Activated B cell treated with CpG ODN at 0.5 μM for 24 hours (primary cell): ENCODE results near the gene NRSN1. TPM values are rescaled to one million over a fixed set of nuclear protein-coding genes. Genes with fewer than 3 reads are reported as not detected.

Source experiments
- ATAC-seq: fragments of 200-7000 bp; cut with Tn5 transposase; one replicate; pipeline ENCODE4 v1.10.0; 2021; ENCODE audit warnings: low read depth, mild to moderate bottlenecking, moderate library complexity
- CTCF ChIA-PET: fragments of 350-600 bp; sonication (Branson Sonifier 250); formaldehyde crosslinking; loops from one replicate; lab custom pipeline; 2021; ENCODE audit warnings: antibody characterized with exemption; lab: Charles Lee
- POLR2A ChIA-PET: fragments of 350-600 bp; sonication (Branson Sonifier 250); formaldehyde crosslinking; loops from one replicate; lab custom pipeline; 2021; ENCODE audit warnings: antibody characterized with exemption; lab: Charles Lee
- DNase-seq: peaks from one replicate; pipeline ENCODE4 v3.0.0; 2022
- H3K27ac Mint-ChIP-seq: one replicate; pipeline ENCODE4 v1.8.0; 2020; ENCODE audit warnings: mixed read lengths
- H3K27me3 Mint-ChIP-seq: one replicate; pipeline ENCODE4 v1.8.0; 2021; ENCODE audit warnings: mixed read lengths
- H3K36me3 Mint-ChIP-seq: one replicate; pipeline ENCODE4 v1.8.0; 2021; ENCODE audit warnings: low read depth, mixed read lengths
- H3K4me1 Mint-ChIP-seq: one replicate; pipeline ENCODE4 v1.8.0; 2021; ENCODE audit warnings: mixed read lengths
- H3K4me3 Mint-ChIP-seq: one replicate; pipeline ENCODE4 v1.8.0; 2020; ENCODE audit warnings: mild to moderate bottlenecking, mixed read lengths
- H3K9me3 Mint-ChIP-seq: one replicate; pipeline ENCODE4 v1.8.0; 2020; ENCODE audit warnings: mixed read lengths
- CTCF ChIP-seq: fragments of 200-600 bp; IDR thresholded peaks from one replicate; pipeline ENCODE4 v1.8.0; 2022; ENCODE audit warnings: antibody characterized with exemption, mild to moderate bottlenecking
- intact Hi-C: fragments of 100-400 bp; cut with micrococcal nuclease; formaldehyde crosslinking; loops from one replicate; pipeline ENCODE4 v1.15.1; 2024
- total RNA-seq: library from RNA; stranded (reverse); gene quantifications from 2 replicates; pipeline ENCODE4 v1.2.3, GENCODE V29; 2022

The NRSN1 gene
- total RNA-seq, 1 donor from 2014 or later = not detected

- ATAC-seq (no peak), DNase-seq (no peak)
- no peak for TF ChIP-seq CTCF
- ChIA-PET CTCF (no interaction called here), POLR2A (no interaction called here)
- Mint-ChIP-seq H3K27ac (no peak overlapping the region), H3K4me1 (no peaks in the 10 kb centered on the region), H3K4me3 (no peak overlapping the region), H3K9me3 (peaks cover 7% of the 10 kb centered on the region), H3K36me3 (no peaks in the 10 kb centered on the region), H3K27me3 (no peaks in the 10 kb centered on the region)
- intact Hi-C loops = no loop called here
Measured at GRCh38 chr6:24149836-24150235, 23.8 kb downstream of the NRSN1 start.

GRCh38 chr6:24152014-24152413 is 26.0 kb downstream of the NRSN1 start:
- Mint-ChIP-seq H3K4me3 (no peak overlapping the region), H3K9me3 (peaks cover 7% of the 10 kb centered on the region), H3K27ac (no peak overlapping the region), H3K36me3 (no peaks in the 10 kb centered on the region), H3K27me3 (no peaks in the 10 kb centered on the region), H3K4me1 (no peaks in the 10 kb centered on the region)
- POLR2A ChIA-PET = no interaction called here
- DNase-seq = no peak
- ATAC-seq = no peak
- intact Hi-C loops = no loop called here
- TF ChIP-seq CTCF = no peak
- CTCF ChIA-PET = no interaction called here

GRCh38 chr6:24154121-24154520 is 28.1 kb downstream of the NRSN1 start:
- Mint-ChIP-seq H3K36me3 (no peaks in the 10 kb centered on the region), H3K4me3 (no peak overlapping the region), H3K27ac (no peak overlapping the region), H3K4me1 (no peaks in the 10 kb centered on the region), H3K27me3 (peaks cover 4% of the 10 kb centered on the region), H3K9me3 (peaks cover 7% of the 10 kb centered on the region)
- TF ChIP-seq CTCF = no peak
- POLR2A ChIA-PET = no interaction called here
- no peak for DNase-seq
- no peak for ATAC-seq
- intact Hi-C loops = no loop called here
- CTCF ChIA-PET = no interaction called here

- Mint-ChIP-seq H3K27me3 (peaks cover 4% of the 10 kb centered on the region), H3K36me3 (no peaks in the 10 kb centered on the region), H3K27ac (no peak overlapping the region), H3K4me3 (no peak overlapping the region), H3K9me3 (no peaks in the 10 kb centered on the region), H3K4me1 (no peaks in the 10 kb centered on the region)
- ChIA-PET POLR2A (no interaction called here), CTCF (no interaction called here)
- no peak for TF ChIP-seq CTCF
- DNase-seq (no peak), ATAC-seq (no peak)
- intact Hi-C loops = no loop called here
Measured at GRCh38 chr6:24157886-24158285, 31.9 kb downstream of the NRSN1 start.

GRCh38 chr6:24183584-24183983 is 57.6 kb downstream of the NRSN1 start:
- intact Hi-C loops = no loop called here
- H3K27ac Mint-ChIP-seq = no peak overlapping the region
- H3K27me3 Mint-ChIP-seq = no peaks in the 10 kb centered on the region
- TF ChIP-seq CTCF = no peak
- no peak overlapping the region for H3K4me3 Mint-ChIP-seq
- DNase-seq (no peak), ATAC-seq (no peak)
- H3K9me3 Mint-ChIP-seq = no peaks in the 10 kb centered on the region
- CTCF ChIA-PET = no interaction called here
- POLR2A ChIA-PET = no interaction called here
- H3K4me1 Mint-ChIP-seq = no peaks in the 10 kb centered on the region
- no peaks in the 10 kb centered on the region for H3K36me3 Mint-ChIP-seq
